Brain microvascular endothelial cell (primary cell): ENCODE data around the gene GLIPR1.

ENCODE experiments used
- DNase-seq: peaks from one replicate; pipeline ENCODE4 v3.0.0-alpha.2; 2020
- H3K27ac ChIP-seq: fragments of 250-450 bp; sonication (Bioruptor Pico); 2 replicates; pipeline ENCODE4 v1.5.1; 2020; ENCODE audit warnings: mild to moderate bottlenecking, moderate library complexity
- H3K27me3 ChIP-seq: fragments of 250-450 bp; sonication (Bioruptor Pico); replicated peaks from 2 replicates; pipeline ENCODE4 v1.5.1; 2020; ENCODE audit warnings: mild to moderate bottlenecking
- H3K36me3 ChIP-seq: fragments of 250-450 bp; sonication (Bioruptor Pico); replicated peaks from 2 replicates; pipeline ENCODE4 v1.5.1; 2020; ENCODE audit warnings: mild to moderate bottlenecking
- H3K4me3 ChIP-seq: 2 replicates; pipeline ENCODE4 v1.5.1; 2011; ENCODE audit warnings: low read depth, mild to moderate bottlenecking, control low read depth, low read length, moderate library complexity
- in situ Hi-C: cut with HindIII; loops from 2 replicates; pipeline ENCODE4 v1.10.0; 2017; ENCODE audit warnings: low sequenced_read_pairs, low pct_ligation_motif_present
- TF ChIP-seq, protein P1 (sequence below): IDR thresholded peaks from 2 replicates; pipeline ENCODE4 v1.5.1; 2011; ENCODE audit warnings: low read depth, mild to moderate bottlenecking, moderate library complexity, low read length, control low read depth, inconsistent platforms; ENCODE audit errors: missing control alignments

Gene GLIPR1

DNA sequence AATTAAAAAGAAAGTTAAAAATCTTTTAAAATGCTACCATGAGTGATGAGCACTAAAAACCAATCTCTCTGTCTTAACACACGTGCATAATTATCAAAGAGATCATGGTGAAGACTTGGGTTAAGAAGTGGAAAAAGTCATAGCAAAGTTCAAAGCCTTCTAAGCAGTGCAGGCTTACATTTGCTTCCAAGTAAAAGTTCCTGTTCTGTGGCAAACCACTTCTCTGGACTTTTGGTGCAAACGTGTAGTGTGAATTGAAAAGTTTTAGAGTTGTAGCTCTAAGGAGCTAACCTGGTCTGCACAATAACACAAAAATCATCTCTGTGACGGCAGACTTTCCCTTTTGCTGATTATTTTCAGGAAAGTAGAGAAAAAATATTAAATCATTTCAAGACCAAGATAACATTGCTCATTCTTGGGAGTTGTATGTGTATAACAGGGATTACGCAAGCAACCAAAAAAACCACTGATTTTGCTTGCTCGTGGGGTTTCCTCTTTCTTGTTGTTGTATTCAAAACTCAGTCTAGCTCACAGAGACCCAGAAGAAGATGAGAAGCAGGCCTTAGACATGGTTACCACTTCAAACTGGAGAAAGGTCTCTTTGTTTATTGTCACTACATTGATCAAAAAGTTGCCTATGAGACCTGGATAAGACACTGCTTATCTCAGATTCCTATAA, 2.3 kb upstream of the GLIPR1 start:
- H3K27me3 ChIP-seq = no peaks in the 10 kb centered on the region
- peak overlapping the region; percentile 6 for H3K27ac ChIP-seq
- TF ChIP-seq, protein P1, sequence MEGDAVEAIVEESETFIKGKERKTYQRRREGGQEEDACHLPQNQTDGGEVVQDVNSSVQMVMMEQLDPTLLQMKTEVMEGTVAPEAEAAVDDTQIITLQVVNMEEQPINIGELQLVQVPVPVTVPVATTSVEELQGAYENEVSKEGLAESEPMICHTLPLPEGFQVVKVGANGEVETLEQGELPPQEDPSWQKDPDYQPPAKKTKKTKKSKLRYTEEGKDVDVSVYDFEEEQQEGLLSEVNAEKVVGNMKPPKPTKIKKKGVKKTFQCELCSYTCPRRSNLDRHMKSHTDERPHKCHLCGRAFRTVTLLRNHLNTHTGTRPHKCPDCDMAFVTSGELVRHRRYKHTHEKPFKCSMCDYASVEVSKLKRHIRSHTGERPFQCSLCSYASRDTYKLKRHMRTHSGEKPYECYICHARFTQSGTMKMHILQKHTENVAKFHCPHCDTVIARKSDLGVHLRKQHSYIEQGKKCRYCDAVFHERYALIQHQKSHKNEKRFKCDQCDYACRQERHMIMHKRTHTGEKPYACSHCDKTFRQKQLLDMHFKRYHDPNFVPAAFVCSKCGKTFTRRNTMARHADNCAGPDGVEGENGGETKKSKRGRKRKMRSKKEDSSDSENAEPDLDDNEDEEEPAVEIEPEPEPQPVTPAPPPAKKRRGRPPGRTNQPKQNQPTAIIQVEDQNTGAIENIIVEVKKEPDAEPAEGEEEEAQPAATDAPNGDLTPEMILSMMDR = no peak
- peaks cover 5% of the 10 kb centered on the region for H3K36me3 ChIP-seq
- no peak overlapping the region for H3K4me3 ChIP-seq
- in situ Hi-C loops = no loop called here
- peak; percentile 63 for DNase-seq

DNA sequence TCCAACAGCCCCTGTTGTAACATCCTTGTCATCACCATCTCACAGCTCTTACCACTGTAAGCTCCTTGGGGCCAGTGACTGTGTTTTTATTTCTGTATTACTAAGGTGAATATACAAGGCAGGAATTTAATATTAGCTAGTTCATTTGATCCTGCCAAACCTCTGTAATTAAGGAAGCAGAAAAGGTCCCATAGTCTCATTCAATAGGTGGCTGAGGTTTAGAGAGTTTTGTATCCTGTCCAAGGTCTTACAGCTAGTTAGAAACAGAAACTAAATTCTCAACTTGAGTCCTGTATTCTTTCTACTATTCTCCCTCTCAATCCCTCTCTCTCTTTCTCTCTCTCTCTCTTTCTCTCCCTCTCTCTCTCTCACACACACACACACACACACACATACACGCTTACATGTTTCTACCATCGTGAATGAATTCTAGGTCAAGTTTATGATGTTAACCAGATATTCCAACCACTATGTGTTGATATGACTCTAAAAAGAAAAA, 543 bp upstream of the GLIPR1 start:
- Histone ChIP-seq H3K36me3 (peaks cover 7% of the 10 kb centered on the region), H3K27ac (peak overlapping the region; percentile 91), H3K4me3 (peak overlapping the region; percentile 31), H3K27me3 (no peaks in the 10 kb centered on the region)
- in situ Hi-C loops = no loop called here
- TF ChIP-seq, protein P1 = no peak
- peak; percentile 32 for DNase-seq

DNA sequence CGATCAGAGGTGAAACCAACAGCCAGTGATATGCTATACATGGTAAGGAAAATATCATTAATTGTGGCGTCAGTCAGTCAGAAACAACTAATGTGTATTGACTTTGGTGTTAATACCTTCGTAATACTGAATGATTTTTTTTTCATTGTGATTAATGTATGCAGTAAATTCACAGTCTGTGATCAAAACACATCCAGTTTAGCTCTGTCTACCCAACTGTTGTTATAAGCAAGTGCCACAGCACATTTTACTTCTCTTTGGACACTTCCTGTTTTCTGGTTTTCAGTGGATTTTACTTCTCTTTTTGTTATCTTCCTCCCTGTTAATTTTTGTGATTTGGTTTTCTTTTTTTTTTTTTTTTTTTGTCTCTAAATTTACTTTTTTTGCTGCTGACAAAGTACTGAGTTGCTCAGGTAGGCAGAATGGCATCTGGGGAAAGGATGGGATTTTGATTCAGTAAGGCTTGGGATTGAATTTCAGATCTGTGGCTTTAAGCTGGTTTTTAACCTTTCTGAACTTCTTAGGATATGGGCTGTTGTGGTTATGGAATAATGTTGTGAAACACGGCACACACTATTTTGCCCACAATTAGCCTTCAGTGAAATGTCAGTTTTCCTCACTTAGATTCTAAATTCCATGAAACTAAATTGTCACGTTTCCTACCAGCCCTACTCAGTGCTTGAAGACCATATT, 604 bp downstream of the GLIPR1 start:
- Histone ChIP-seq H3K27ac (peak overlapping the region; percentile 91), H3K36me3 (peaks cover 14% of the 10 kb centered on the region), H3K4me3 (peak overlapping the region; percentile 70), H3K27me3 (no peaks in the 10 kb centered on the region)
- DNase-seq = no peak
- in situ Hi-C loops = no loop called here
- TF ChIP-seq, protein P1 = no peak

DNA sequence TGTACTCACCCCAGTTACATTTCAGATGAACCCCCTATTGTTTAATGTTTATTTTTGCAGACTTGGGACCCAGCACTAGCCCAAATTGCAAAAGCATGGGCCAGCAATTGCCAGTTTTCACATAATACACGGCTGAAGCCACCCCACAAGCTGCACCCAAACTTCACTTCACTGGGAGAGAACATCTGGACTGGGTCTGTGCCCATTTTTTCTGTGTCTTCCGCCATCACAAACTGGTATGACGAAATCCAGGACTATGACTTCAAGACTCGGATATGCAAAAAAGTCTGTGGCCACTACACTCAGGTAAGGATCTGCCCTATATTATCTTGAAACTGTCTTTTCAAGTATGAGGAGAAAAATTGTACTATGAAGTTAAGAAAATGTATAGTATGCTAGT, 1.2 kb downstream of the GLIPR1 start:
- peak overlapping the region; percentile 70 for H3K4me3 ChIP-seq
- peaks cover 17% of the 10 kb centered on the region for H3K36me3 ChIP-seq
- no peaks in the 10 kb centered on the region for H3K27me3 ChIP-seq
- DNase-seq = peak; percentile 43
- in situ Hi-C loops = no loop called here
- TF ChIP-seq, protein P1 = no peak
- peak overlapping the region; percentile 91 for H3K27ac ChIP-seq

DNA sequence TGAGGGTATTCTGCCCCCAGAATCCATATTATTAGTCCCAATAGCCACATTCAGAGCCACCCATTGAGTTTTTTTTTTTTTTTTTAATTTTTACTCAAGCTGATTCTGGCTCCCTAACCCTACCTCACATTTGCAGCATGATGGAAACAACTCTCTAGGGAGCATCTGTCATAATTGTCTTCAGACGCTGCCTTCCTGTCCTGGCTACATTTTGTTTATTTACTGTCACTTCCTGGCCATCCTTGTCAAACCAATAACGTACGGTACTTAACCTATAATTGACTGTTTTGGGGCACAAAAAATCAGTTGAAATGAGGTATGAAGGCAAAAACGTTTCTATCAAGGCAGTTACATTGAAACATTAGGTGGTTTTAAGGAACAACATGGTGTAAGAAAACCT, 2.1 kb downstream of the GLIPR1 start:
- H3K27me3 ChIP-seq = no peaks in the 10 kb centered on the region
- peak overlapping the region; percentile 70 for H3K4me3 ChIP-seq
- in situ Hi-C loops = no loop called here
- TF ChIP-seq, protein P1 = no peak
- peaks cover 22% of the 10 kb centered on the region for H3K36me3 ChIP-seq
- H3K27ac ChIP-seq = no peak overlapping the region
- no peak for DNase-seq
